ENCODE data around the gene KRT2. TPM values are rescaled to one million over a fixed set of nuclear protein-coding genes. Genes with fewer than 3 reads are reported as not detected.

The KRT2 gene
- total and polyA plus RNA-seq, 4 donors: not detected

DNA sequence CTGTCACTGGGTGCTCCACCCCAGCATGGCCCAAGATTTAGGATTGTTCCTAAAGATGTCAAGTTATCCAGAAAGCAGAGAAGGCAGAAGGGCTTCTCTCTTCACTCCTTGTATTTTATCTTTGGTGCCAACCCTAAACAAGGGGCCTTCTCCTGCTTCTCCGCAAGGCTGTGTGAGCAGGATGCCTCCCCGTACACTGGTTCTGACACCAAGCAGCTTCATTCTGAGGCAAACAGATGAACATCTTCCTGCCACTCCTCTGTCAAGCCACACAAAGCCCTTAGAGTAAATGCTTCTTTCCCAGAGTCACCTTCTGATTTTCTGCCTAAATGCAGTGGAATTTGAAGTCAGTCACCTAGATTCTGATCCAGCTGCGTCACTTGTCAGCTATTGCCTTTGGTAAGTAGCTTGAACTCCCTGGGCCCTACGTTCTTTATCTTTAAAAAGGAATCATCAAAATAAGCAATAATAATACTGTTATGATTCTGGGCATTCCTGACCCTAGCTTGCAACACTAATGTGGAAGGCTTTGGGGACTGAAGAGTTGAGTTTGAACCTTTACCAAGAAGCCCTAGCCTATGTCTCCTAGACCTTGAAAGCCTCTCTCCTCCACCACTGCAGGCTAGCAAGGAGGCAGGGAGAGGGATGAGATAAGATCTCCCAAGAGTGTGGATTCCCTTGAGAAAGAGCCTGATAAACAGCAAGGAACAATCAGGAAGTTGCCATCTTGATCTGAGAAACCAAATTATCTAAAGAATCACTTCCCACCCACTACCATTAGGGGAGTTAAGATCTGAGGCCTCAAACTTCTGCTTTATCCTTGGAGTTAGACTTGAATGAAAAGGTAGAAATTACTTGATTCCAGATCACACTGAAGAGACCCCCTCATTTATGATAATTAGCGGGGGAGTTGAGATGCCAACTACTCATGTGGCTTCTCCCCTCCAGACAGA lies 39.3 kb downstream of the KRT2 start:
- Histone ChIP-seq H3K27ac (ENCODE audit: low read depth in 1 of 2, low read length in 2 of 2) (no peak overlapping the region), H3K36me3 (ENCODE audit: control insufficient read depth in 4 of 4, insufficient read depth in 3 of 4, low read depth in 1 of 4, low read length in 3 of 4) (no peaks in the 10 kb centered on the region), H3K9me3 (ENCODE audit: control insufficient read depth in 4 of 4, low read length in 3 of 4) (no peaks in the 10 kb centered on the region), H3K4me3 (ENCODE audit: low read depth in 1 of 3, low read length in 3 of 3) (no peak overlapping the region), H3K4me1 (ENCODE audit: control insufficient read depth in 4 of 4, insufficient read depth in 4 of 4, low read length in 3 of 4) (no peaks in the 10 kb centered on the region), H3K9ac (ENCODE audit: low read depth in 1 of 2, low read length in 2 of 2) (no peak overlapping the region), H3K27me3 (ENCODE audit: control insufficient read depth in 4 of 4, insufficient read depth in 4 of 4, low read length in 3 of 4) (peaks cover 0 to 2% (median 0%) of the 10 kb centered on the region in 4 donors)
- no peak for TF ChIP-seq NR2F2 (IDR thresholded peaks at IDR 0.05)
- TF ChIP-seq, protein P1, sequence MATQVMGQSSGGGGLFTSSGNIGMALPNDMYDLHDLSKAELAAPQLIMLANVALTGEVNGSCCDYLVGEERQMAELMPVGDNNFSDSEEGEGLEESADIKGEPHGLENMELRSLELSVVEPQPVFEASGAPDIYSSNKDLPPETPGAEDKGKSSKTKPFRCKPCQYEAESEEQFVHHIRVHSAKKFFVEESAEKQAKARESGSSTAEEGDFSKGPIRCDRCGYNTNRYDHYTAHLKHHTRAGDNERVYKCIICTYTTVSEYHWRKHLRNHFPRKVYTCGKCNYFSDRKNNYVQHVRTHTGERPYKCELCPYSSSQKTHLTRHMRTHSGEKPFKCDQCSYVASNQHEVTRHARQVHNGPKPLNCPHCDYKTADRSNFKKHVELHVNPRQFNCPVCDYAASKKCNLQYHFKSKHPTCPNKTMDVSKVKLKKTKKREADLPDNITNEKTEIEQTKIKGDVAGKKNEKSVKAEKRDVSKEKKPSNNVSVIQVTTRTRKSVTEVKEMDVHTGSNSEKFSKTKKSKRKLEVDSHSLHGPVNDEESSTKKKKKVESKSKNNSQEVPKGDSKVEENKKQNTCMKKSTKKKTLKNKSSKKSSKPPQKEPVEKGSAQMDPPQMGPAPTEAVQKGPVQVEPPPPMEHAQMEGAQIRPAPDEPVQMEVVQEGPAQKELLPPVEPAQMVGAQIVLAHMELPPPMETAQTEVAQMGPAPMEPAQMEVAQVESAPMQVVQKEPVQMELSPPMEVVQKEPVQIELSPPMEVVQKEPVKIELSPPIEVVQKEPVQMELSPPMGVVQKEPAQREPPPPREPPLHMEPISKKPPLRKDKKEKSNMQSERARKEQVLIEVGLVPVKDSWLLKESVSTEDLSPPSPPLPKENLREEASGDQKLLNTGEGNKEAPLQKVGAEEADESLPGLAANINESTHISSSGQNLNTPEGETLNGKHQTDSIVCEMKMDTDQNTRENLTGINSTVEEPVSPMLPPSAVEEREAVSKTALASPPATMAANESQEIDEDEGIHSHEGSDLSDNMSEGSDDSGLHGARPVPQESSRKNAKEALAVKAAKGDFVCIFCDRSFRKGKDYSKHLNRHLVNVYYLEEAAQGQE (IDR thresholded peaks at IDR 0.05): no peak
- TF ChIP-seq HNF4G (IDR thresholded peaks at IDR 0.05): no peak
- no peak for TF ChIP-seq SP1 (IDR thresholded peaks at IDR 0.05)
- TF ChIP-seq, protein P2, sequence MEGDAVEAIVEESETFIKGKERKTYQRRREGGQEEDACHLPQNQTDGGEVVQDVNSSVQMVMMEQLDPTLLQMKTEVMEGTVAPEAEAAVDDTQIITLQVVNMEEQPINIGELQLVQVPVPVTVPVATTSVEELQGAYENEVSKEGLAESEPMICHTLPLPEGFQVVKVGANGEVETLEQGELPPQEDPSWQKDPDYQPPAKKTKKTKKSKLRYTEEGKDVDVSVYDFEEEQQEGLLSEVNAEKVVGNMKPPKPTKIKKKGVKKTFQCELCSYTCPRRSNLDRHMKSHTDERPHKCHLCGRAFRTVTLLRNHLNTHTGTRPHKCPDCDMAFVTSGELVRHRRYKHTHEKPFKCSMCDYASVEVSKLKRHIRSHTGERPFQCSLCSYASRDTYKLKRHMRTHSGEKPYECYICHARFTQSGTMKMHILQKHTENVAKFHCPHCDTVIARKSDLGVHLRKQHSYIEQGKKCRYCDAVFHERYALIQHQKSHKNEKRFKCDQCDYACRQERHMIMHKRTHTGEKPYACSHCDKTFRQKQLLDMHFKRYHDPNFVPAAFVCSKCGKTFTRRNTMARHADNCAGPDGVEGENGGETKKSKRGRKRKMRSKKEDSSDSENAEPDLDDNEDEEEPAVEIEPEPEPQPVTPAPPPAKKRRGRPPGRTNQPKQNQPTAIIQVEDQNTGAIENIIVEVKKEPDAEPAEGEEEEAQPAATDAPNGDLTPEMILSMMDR (IDR thresholded peaks at IDR 0.05; ENCODE audit: low read depth, low read length, missing input control): no peak
- TF ChIP-seq TAF1 (conservative IDR thresholded peaks at IDR 0.05): no peak
- no peak for TF ChIP-seq FOXA1 (IDR thresholded peaks at IDR 0.05)
- TF ChIP-seq, protein P3, sequence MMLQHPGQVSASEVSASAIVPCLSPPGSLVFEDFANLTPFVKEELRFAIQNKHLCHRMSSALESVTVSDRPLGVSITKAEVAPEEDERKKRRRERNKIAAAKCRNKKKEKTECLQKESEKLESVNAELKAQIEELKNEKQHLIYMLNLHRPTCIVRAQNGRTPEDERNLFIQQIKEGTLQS (IDR thresholded peaks at IDR 0.05): no peak
- no peak for TF ChIP-seq GABPA (IDR thresholded peaks at IDR 0.05 in 1 of 2, conservative IDR thresholded peaks at IDR 0.05 in 1 of 2)
- no peak for TF ChIP-seq HNF4A (conservative IDR thresholded peaks at IDR 0.05)
- TF ChIP-seq RAD21 (IDR thresholded peaks at IDR 0.05): no peak
- TF ChIP-seq, protein P4, sequence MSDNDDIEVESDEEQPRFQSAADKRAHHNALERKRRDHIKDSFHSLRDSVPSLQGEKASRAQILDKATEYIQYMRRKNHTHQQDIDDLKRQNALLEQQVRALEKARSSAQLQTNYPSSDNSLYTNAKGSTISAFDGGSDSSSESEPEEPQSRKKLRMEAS (IDR thresholded peaks at IDR 0.05): no peak
- no peak for TF ChIP-seq FOXA2 (IDR thresholded peaks at IDR 0.05)
- TF ChIP-seq EGR1 (IDR thresholded peaks at IDR 0.05; ENCODE audit: low read depth in 2 of 2): no peak
- TF ChIP-seq JUND (IDR thresholded peaks at IDR 0.05): no peak
- TF ChIP-seq YY1 (IDR thresholded peaks at IDR 0.05): no peak
- TF ChIP-seq, protein P5, sequence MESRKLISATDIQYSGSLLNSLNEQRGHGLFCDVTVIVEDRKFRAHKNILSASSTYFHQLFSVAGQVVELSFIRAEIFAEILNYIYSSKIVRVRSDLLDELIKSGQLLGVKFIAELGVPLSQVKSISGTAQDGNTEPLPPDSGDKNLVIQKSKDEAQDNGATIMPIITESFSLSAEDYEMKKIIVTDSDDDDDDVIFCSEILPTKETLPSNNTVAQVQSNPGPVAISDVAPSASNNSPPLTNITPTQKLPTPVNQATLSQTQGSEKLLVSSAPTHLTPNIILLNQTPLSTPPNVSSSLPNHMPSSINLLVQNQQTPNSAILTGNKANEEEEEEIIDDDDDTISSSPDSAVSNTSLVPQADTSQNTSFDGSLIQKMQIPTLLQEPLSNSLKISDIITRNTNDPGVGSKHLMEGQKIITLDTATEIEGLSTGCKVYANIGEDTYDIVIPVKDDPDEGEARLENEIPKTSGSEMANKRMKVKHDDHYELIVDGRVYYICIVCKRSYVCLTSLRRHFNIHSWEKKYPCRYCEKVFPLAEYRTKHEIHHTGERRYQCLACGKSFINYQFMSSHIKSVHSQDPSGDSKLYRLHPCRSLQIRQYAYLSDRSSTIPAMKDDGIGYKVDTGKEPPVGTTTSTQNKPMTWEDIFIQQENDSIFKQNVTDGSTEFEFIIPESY (IDR thresholded peaks at IDR 0.05): no peak
- TF ChIP-seq RXRA (IDR thresholded peaks at IDR 0.05): no peak
- peak; percentile 21 for DNase-seq (ENCODE audit: low spot score)
- WGBS: 76% methylated on average over 5 of the region's 5 CpGs

Measured in liver (tissue), 9 donors.